ENCODE results near the gene EFNA3. TPM values are rescaled to one million over a fixed set of nuclear protein-coding genes. Genes with fewer than 3 reads are reported as not detected.

EFNA3 gene
- total and polyA plus RNA-seq, 11 donors: 0.20 to 2.4 (median 0.61) TPM

- intact Hi-C loops (cut with DNase I): loop anchor here in 7 of 10 donors (1.0 to 5.0 kb wide), 10 partner anchors 13 to 581 kb away; partner anchors contain the start of genes PYGO2 (in 3 of the 7) and PBXIP1 (in 2 of the 7)
- WGBS, 4 donors: 0 to 1% (median 1%) methylated on average over 29 to 57 of the region's 57 CpGs
- Histone ChIP-seq H3K4me1 (peaks cover 0 to 42% (median 25%) of the 10 kb centered on the region in 12 donors), H3K27me3 (no peaks in the 10 kb centered on the region), H3K4me3 (peak within 1 kb of the TSS; percentile 55 to 98 (median 82)), H3K36me3 (peaks cover 0 to 38% (median 25%) of the 10 kb centered on the region in 9 donors), H3K9me3 (no peaks in the 10 kb centered on the region), H3K27ac (peak within 1 kb of the TSS in 11 of 12 donors; percentile 56 to 84 (median 71))
- DNase-seq: peak; percentile 85 to 89 (median 88)
- TF ChIP-seq POLR2A (IDR thresholded peaks at IDR 0.05): no peak
- no peak for TF ChIP-seq CTCF (IDR thresholded peaks at IDR 0.05)
- ATAC-seq: peak; percentile 80 to 91 (median 88)
Observed at GRCh38 chr1:155063550-155064110, 15.0 kb upstream of the EFNA3 start, which contains the start of gene EFNA4. Gene EFNA4, plus strand, starts transcription at chr1:155063740. Its CDS starts 84 bp downstream, at chr1:155063824.

- intact Hi-C loops (cut with DNase I): loop anchor here in 6 of 10 donors (5.0 kb wide), 5 partner anchors 97 to 582 kb away; partner anchors contain the start of genes PYGO2 (in 3 of the 6) and PBXIP1 (in 2 of the 6)
- whole genome bisulfite sequencing, 4 donors: 16 to 24% (median 17%) methylated on average over 13 to 14 of the region's 14 CpGs
- TF ChIP-seq CTCF (IDR thresholded peaks at IDR 0.05) (no peak), POLR2A (IDR thresholded peaks at IDR 0.05) (no peak)
- no peak for DNase-seq
- Histone ChIP-seq H3K4me3 (peak overlapping the region; percentile 55 to 98 (median 82)), H3K36me3 (peaks cover 0 to 36% (median 18%) of the 10 kb centered on the region in 9 donors), H3K9me3 (no peaks in the 10 kb centered on the region), H3K4me1 (peaks cover 0 to 42% (median 25%) of the 10 kb centered on the region in 12 donors), H3K27ac (peak overlapping the region in 10 of 12 donors; percentile 56 to 84 (median 72)), H3K27me3 (no peaks in the 10 kb centered on the region)
- peak in 2 of 4 donors; percentile 4 to 5 for ATAC-seq
Observed at GRCh38 chr1:155064111-155064831, 14.4 kb upstream of the EFNA3 start.

GRCh38 chr1:155064832-155065429 lies 13.7 kb upstream of the EFNA3 start:
- H3K27me3 ChIP-seq: no peaks in the 10 kb centered on the region
- intact Hi-C loops (cut with DNase I): loop anchor here in 6 of 10 donors (5.0 kb wide), 5 partner anchors 98 to 583 kb away; partner anchors contain the start of genes PYGO2 (in 3 of the 6) and PBXIP1 (in 2 of the 6)
- no peak for ATAC-seq
- TF ChIP-seq POLR2A (IDR thresholded peaks at IDR 0.05) (no peak), CTCF (IDR thresholded peaks at IDR 0.05) (no peak)
- H3K9me3 ChIP-seq: no peaks in the 10 kb centered on the region
- peaks cover 0 to 45% (median 25%) of the 10 kb centered on the region in 12 donors for H3K4me1 ChIP-seq
- H3K27ac ChIP-seq: no peak overlapping the region
- peak overlapping the region in 1 of 12 donors; percentile 85 for H3K4me3 ChIP-seq
- 76 to 84% (median 79%) methylated on average over 5 of the region's 5 CpGs for WGBS, 4 donors
- peaks cover 0 to 30% (median 13%) of the 10 kb centered on the region in 9 donors for H3K36me3 ChIP-seq
- DNase-seq: no peak

Measured in heart left ventricle (tissue), 16 donors.